Forelimb muscle (tissue), 1 donor: ENCODE results near the gene GNA12. TPM values are rescaled to one million over a fixed set of nuclear protein-coding genes. Genes with fewer than 3 reads are reported as not detected.

ENCODE experiments used
- DNase-seq: peaks from one replicate; pipeline ENCODE4 v3.0.0-alpha.2; 2013; ENCODE audit warnings: low read depth
- polyA plus RNA-seq: library from polyadenylated mRNA; unstranded; fragments of 120-200 nt; gene quantifications from one replicate; pipeline ENCODE4 v1.2.1, GENCODE V29; 2013; ENCODE audit not compliant: insufficient read length

GNA12 gene
- polyA plus RNA-seq, 1 donor = 26.5 TPM

- DNase-seq = no peak
Measured at GRCh38 chr7:2782121-2782520, 62.0 kb downstream of the GNA12 start.

GRCh38 chr7:2781636-2782035 lies 62.5 kb downstream of the GNA12 start:
- no peak for DNase-seq

- DNase-seq = no peak
Measured at GRCh38 chr7:2779051-2779450, 65.1 kb downstream of the GNA12 start.

GRCh38 chr7:2777898-2778535 lies 66.1 kb downstream of the GNA12 start:
- no peak for DNase-seq

- DNase-seq = no peak
Measured at GRCh38 chr7:2776401-2776800, 67.7 kb downstream of the GNA12 start.

- DNase-seq = no peak
Measured at GRCh38 chr7:2775785-2776184, 68.3 kb downstream of the GNA12 start.

- no peak for DNase-seq
Measured at GRCh38 chr7:2775376-2775775, 68.7 kb downstream of the GNA12 start.

GRCh38 chr7:2774935-2775334 lies 69.2 kb downstream of the GNA12 start:
- DNase-seq = no peak

- DNase-seq = no peak
Measured at GRCh38 chr7:2774280-2774679, 69.8 kb downstream of the GNA12 start.

- no peak for DNase-seq
Measured at GRCh38 chr7:2773608-2774007, 70.5 kb downstream of the GNA12 start.

- DNase-seq = no peak
Measured at GRCh38 chr7:2771274-2771731, 72.8 kb downstream of the GNA12 start.

GRCh38 chr7:2764621-2765020 lies 79.5 kb downstream of the GNA12 start:
- no peak for DNase-seq

GRCh38 chr7:2763597-2763996 lies 80.5 kb downstream of the GNA12 start:
- DNase-seq = no peak

- no peak for DNase-seq
Measured at GRCh38 chr7:2761801-2762497, 82.2 kb downstream of the GNA12 start.

GRCh38 chr7:2761131-2761624 lies 82.9 kb downstream of the GNA12 start:
- no peak for DNase-seq

GRCh38 chr7:2760098-2760889 lies 83.8 kb downstream of the GNA12 start:
- no peak for DNase-seq

- no peak for DNase-seq
Measured at GRCh38 chr7:2759736-2760097, 84.4 kb downstream of the GNA12 start.

GRCh38 chr7:2758673-2759616 lies 85.2 kb downstream of the GNA12 start:
- DNase-seq = no peak

- no peak for DNase-seq
Measured at GRCh38 chr7:2757904-2758672, 86.0 kb downstream of the GNA12 start.

- no peak for DNase-seq
Measured at GRCh38 chr7:2757361-2757903, 86.7 kb downstream of the GNA12 start.
